ENCODE data around the gene PAX8. TPM values are rescaled to one million over a fixed set of nuclear protein-coding genes. Genes with fewer than 3 reads are reported as not detected.

PAX8 gene
- total RNA-seq: 1.6 and 3.4 TPM in 2 replicates

DNA sequence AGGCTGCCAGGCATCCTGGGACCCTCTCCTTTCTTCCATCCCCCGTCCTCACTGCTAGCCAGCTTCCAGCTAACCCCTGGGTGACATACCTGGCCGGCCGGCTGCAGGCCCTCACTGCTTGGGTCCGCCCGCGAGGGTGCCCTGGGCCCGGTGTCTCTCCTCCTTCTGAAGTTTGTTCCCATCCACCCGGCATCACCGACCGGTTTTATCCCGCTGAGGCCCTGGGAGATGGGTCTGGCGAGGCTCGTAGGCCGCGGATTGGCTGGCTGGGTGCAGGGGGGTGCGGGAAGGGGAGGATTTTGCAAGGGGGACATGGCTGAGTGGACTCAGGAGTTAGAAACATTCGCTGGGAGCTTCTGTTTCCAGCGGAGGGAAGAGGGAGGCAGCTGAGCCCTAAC, at the start of gene PAX8:
PAX8 (minus strand) TSS at position 180 of the 398 bp plus-strand sequence. CDS start 527 bp downstream, outside the sequence.

DNA sequence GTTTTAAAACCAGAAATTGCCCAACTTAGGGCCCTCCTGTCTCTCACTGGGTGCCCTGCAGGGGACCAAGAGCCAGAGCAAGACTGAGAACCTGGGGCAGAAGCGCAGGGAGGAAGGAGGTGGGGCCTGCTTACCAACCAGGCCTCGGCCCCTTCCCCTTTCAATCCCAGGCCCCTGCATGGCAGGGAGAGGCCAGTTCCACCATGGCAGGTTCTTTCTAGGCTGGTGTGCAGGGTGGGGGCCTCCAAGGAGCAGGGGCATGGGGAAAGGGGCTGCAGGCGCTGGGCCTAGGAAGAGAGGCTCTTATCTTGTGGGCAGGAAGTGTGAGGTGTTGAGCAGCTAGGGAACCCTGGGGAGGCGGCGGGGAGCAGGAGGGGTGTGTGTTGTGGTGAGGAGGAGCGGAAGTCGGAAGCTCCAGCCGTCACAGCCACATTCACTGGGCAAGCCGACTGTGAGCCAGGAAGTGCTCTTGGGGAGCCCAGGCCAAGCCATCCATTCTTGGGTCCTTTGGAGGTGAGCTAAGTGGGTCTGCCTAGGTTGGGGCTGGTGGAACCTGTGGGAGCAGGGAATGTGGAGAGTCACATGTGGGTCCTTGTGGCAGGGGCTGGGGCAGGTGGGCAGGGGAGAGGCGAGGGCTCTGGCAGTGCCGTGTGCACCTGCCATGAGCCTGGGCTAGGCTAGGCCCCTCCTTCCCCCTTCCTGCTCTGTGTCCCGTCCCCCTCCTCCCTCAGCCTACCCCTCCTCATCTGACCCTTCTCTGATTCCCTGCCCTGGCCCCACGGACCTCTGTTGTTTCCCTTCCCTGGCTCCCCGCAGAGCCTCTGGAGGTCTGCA, 105.0 kb downstream of the PAX8 start, which contains the start of gene PSD4:
PSD4 (plus strand) TSS at position 430 of the 834 bp plus-strand sequence. CDS start 8,486 bp downstream, outside the sequence.

Other genes with a start within 250 kb of the PAX8 start
- gene IL36B, start 226.1 kb downstream of the PAX8 start, total RNA-seq: not detected in 2 replicates
- 8.6 and 23.4 TPM in 2 replicates for gene IL36RN, start 219.7 kb downstream of the PAX8 start, total RNA-seq
- gene IL1F10, start 211.0 kb downstream of the PAX8 start, total RNA-seq: 0.43 TPM in 1 of 2 replicates, not detected in the other
- gene IL1RN, start 151.3 kb downstream of the PAX8 start, total RNA-seq: 5.1 and 9.2 TPM in 2 replicates
- 61.6 and 125 TPM in 2 replicates for gene PSD4, start 105.0 kb downstream of the PAX8 start, total RNA-seq
- 20.4 and 25.9 TPM in 2 replicates for gene ZNG1B, start 158.8 kb upstream of the PAX8 start, total RNA-seq
- gene FOXD4L1, start 219.7 kb upstream of the PAX8 start, total RNA-seq: under 0.01 TPM in 1 of 2 replicates, not detected in the other

All from placental epithelial cell (primary cell).